Stimulated activated CD8-positive, alpha-beta memory T cell treated with anti-CD3 and anti-CD28 coated beads, Interleukin-15, amount 100 ng/mL, for 24 hours (primary cell): ENCODE measurements around the gene DMRTA2.

Source experiments
- DNase-seq: peaks from one replicate; pipeline ENCODE4 v3.0.0-alpha.2; 2020; ENCODE audit warnings: low read depth

Gene DMRTA2

GRCh38 chr1:50373532-50373931, 49.7 kb downstream of the DMRTA2 start:
- DNase-seq, result no peak

- DNase-seq, result no peak
These were observed 51.5 kb downstream of the DMRTA2 start for GRCh38 chr1:50371749-50372148.

DNA sequence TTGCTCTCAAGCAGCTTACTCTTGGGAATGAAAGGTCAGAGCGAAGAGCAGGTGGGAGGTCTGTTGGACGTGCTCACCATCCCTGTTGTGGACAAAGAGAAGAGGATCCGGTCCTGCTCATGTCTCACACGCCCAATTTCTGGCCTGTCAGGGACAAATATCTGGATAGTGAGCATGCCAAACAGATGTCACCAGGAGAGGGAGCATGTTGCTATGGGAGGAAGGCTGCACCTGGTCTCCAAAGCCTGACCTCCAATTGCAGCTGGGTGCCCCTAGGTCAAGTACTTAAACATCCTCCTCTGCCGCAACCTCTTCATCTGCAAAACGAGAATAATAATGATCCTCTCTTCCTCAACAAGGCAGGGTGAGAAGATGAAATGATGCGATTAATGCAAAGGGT, 53.4 kb downstream of the DMRTA2 start:
- no peak for DNase-seq

- no peak for DNase-seq
These were observed 54.1 kb downstream of the DMRTA2 start for GRCh38 chr1:50369008-50369634.

DNA sequence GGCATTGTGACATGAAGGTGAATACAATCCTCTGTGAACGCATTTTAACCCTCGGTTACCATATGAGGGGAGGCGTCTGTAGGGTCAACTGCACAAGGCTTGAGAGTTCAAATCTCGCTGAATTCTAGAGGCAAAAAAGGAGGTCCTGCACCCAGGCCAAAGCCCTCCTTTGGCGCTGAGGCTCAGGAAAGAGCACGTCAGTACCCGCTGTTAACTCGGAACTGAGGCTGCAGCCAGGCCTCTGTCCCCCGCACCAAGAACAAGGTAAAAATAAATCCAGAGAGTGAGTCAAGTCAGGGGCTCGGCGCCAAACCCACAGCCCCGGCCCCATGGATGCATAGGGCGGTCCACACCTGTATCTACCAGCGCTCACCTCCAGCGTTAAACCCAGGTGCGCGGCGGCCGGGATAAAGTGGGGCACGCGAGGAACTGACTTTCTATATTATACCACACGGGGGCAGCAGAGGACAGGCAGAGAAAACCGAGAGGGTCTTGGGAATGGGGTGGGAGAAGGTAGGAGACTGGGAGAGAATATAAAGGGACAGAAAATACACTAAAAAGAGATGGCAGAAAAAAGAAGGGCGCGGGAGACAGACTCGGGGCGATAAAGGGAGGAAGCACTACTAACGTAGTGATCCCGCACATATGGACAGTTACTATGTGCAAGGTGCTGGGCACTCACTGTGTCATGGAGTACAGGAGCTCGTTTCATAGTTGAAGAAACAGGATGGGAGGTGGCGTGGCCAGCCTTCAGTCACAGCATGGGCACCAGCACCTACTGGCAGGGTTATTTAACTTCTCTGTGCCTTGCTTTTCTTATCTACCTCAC, 54.9 kb downstream of the DMRTA2 start:
- no peak for DNase-seq
